Activated B cell treated with CpG ODN at 0.5 μM for 24 hours (primary cell): Measurements from ENCODE around the gene ALK. TPM values are rescaled to one million over a fixed set of nuclear protein-coding genes. Genes with fewer than 3 reads are reported as not detected.

Experiments
- ATAC-seq: fragments of 200-7000 bp; cut with Tn5 transposase; one replicate; pipeline ENCODE4 v1.10.0; 2021; ENCODE audit warnings: low read depth, mild to moderate bottlenecking, moderate library complexity
- CTCF ChIA-PET: fragments of 350-600 bp; sonication (Branson Sonifier 250); formaldehyde crosslinking; loops from one replicate; lab custom pipeline; 2021; ENCODE audit warnings: antibody characterized with exemption; lab: Charles Lee
- POLR2A ChIA-PET: fragments of 350-600 bp; sonication (Branson Sonifier 250); formaldehyde crosslinking; loops from one replicate; lab custom pipeline; 2021; ENCODE audit warnings: antibody characterized with exemption; lab: Charles Lee
- DNase-seq: peaks from one replicate; pipeline ENCODE4 v3.0.0; 2022
- H3K27ac Mint-ChIP-seq: one replicate; pipeline ENCODE4 v1.8.0; 2020; ENCODE audit warnings: mixed read lengths
- H3K27me3 Mint-ChIP-seq: one replicate; pipeline ENCODE4 v1.8.0; 2021; ENCODE audit warnings: mixed read lengths
- H3K36me3 Mint-ChIP-seq: one replicate; pipeline ENCODE4 v1.8.0; 2021; ENCODE audit warnings: low read depth, mixed read lengths
- H3K4me1 Mint-ChIP-seq: one replicate; pipeline ENCODE4 v1.8.0; 2021; ENCODE audit warnings: mixed read lengths
- H3K4me3 Mint-ChIP-seq: one replicate; pipeline ENCODE4 v1.8.0; 2020; ENCODE audit warnings: mild to moderate bottlenecking, mixed read lengths
- H3K9me3 Mint-ChIP-seq: one replicate; pipeline ENCODE4 v1.8.0; 2020; ENCODE audit warnings: mixed read lengths
- CTCF ChIP-seq: fragments of 200-600 bp; IDR thresholded peaks from one replicate; pipeline ENCODE4 v1.8.0; 2022; ENCODE audit warnings: antibody characterized with exemption, mild to moderate bottlenecking
- intact Hi-C: fragments of 100-400 bp; cut with micrococcal nuclease; formaldehyde crosslinking; loops from one replicate; pipeline ENCODE4 v1.15.1; 2024
- total RNA-seq: library from RNA; stranded (reverse); gene quantifications from 2 replicates; pipeline ENCODE4 v1.2.3, GENCODE V29; 2022

The ALK gene
- total RNA-seq, 1 donor from 2014 or later = not detected

GRCh38 chr2:29215073-29215472 lies 706.3 kb downstream of the ALK start:
- H3K4me3 Mint-ChIP-seq = no peak overlapping the region
- ATAC-seq (no peak), DNase-seq (no peak)
- H3K36me3 Mint-ChIP-seq = no peaks in the 10 kb centered on the region
- H3K4me1 Mint-ChIP-seq = no peaks in the 10 kb centered on the region
- no peak for TF ChIP-seq CTCF
- ChIA-PET POLR2A (no interaction called here), CTCF (no interaction called here)
- no peak overlapping the region for H3K27ac Mint-ChIP-seq
- H3K27me3 Mint-ChIP-seq = no peaks in the 10 kb centered on the region
- H3K9me3 Mint-ChIP-seq = no peaks in the 10 kb centered on the region
- intact Hi-C loops = no loop called here

DNA sequence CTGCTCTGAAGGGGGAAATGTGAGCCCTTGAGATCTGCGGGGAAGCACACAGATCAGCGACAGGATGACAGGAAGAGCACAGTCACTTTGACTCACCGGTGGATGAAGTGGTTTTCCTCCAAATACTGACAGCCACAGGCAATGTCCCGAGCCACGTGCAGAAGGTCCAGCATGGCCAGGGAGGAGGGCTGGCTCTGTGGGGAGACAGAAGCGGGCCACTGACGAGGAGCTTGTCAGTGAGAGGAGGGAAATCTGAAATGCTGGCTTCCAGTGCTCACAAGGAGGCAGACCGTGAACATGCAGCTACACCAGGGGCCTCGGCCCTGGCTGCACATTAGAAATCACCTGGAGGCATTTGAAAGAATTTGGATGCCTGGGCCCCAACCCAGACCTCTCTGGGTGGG lies 707.5 kb downstream of the ALK start:
- TF ChIP-seq CTCF = no peak
- DNase-seq (no peak), ATAC-seq (no peak)
- Mint-ChIP-seq H3K9me3 (no peaks in the 10 kb centered on the region), H3K4me3 (no peak overlapping the region), H3K27ac (no peak overlapping the region), H3K27me3 (no peaks in the 10 kb centered on the region), H3K4me1 (no peaks in the 10 kb centered on the region), H3K36me3 (no peaks in the 10 kb centered on the region)
- intact Hi-C loops = no loop called here
- CTCF ChIA-PET = no interaction called here
- POLR2A ChIA-PET = no interaction called here

DNA sequence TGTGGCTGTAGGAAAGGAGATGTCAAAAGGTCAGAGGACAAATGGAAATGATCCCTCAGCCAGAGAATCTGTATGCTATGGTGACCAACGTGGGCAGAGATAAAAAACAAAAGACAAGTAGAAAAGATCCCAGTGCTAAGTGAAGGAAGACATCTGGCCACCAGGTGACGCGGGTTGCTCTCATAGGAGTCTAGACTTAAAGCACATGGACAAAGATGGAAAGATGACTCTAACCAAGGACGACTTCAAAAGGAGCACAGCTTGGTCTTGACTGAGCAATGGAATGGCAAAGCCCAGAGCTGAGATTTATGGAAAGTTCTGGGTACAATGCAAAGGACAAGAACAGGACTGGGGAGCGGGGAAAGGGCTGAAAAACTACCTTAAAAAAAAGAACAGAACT lies 709.4 kb downstream of the ALK start:
- Mint-ChIP-seq H3K4me1 (no peaks in the 10 kb centered on the region), H3K27me3 (no peaks in the 10 kb centered on the region), H3K36me3 (no peaks in the 10 kb centered on the region), H3K4me3 (no peak overlapping the region), H3K27ac (no peak overlapping the region), H3K9me3 (no peaks in the 10 kb centered on the region)
- DNase-seq (no peak), ATAC-seq (no peak)
- CTCF ChIA-PET = interaction anchor here (1.3 kb wide), 1 partner anchor 14 kb away, joined by 3 read pairs; no protein-coding TSS in a partner anchor
- POLR2A ChIA-PET = no interaction called here
- intact Hi-C loops = no loop called here
- TF ChIP-seq CTCF = no peak

GRCh38 chr2:29209551-29209950 lies 711.8 kb downstream of the ALK start:
- ATAC-seq = no peak
- no peaks in the 10 kb centered on the region for H3K36me3 Mint-ChIP-seq
- no peak overlapping the region for H3K27ac Mint-ChIP-seq
- no peak overlapping the region for H3K4me3 Mint-ChIP-seq
- H3K4me1 Mint-ChIP-seq = no peaks in the 10 kb centered on the region
- H3K27me3 Mint-ChIP-seq = no peaks in the 10 kb centered on the region
- H3K9me3 Mint-ChIP-seq = no peaks in the 10 kb centered on the region
- ChIA-PET CTCF (no interaction called here), POLR2A (no interaction called here)
- intact Hi-C loops = no loop called here
- DNase-seq = no peak
- TF ChIP-seq CTCF = no peak

- H3K4me1 Mint-ChIP-seq = no peaks in the 10 kb centered on the region
- intact Hi-C loops = no loop called here
- H3K4me3 Mint-ChIP-seq = no peak overlapping the region
- no peaks in the 10 kb centered on the region for H3K9me3 Mint-ChIP-seq
- CTCF ChIA-PET = no interaction called here
- DNase-seq (no peak), ATAC-seq (no peak)
- no peak overlapping the region for H3K27ac Mint-ChIP-seq
- no peaks in the 10 kb centered on the region for H3K27me3 Mint-ChIP-seq
- POLR2A ChIA-PET = no interaction called here
- TF ChIP-seq CTCF = no peak
- no peaks in the 10 kb centered on the region for H3K36me3 Mint-ChIP-seq
Measured at GRCh38 chr2:29207352-29208148, 713.8 kb downstream of the ALK start.
